Right lobe of liver (tissue), 4 donors: ENCODE data around the gene ESRP2.

Experiments used
- POLR2A ChIP-seq: fragments of 450-650 bp; IDR thresholded peaks from one replicate; pipeline ENCODE4 v1.6.1; 2017; ENCODE audit warnings: antibody characterized with exemption, mild to moderate bottlenecking
- TF ChIP-seq, protein P1 (sequence below), 4 donors: fragments of 200-600 bp in 3 of 4; fragments of 450-650 bp in 1 of 4; IDR thresholded peaks; one replicate each; pipeline versions ENCODE4 v1.5.1 to v1.8.0; 2016 to 2022; ENCODE audit warnings: antibody characterized with exemption in 4 of 4, mild to moderate bottlenecking in 2 of 4
- donor health status: DM: no; HTN: no; CAD: no.
- donor health status: DM: no; HTN: no; CAD: no.
- donor health status: DM: no; HTN: yes; CAD: no.

DNA sequence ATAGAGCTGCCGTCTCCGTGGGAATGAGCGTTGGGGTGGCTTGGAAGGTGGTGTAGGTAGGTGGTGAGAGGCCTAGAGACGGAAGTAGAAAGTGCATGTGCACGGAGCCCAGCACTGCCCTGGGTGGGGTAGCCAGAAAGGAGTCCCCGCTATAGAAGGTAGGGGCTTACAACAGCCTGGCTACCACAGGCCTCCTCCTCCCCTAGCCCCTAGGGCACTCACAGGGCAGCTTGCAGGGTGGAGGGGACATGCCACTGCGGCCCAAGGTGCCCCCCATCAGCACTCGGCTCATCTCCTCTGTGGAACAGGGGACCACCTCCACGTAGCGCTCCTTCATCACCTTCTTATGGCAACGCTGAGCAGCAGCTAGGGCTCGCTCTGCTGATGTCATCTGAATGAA, 5.0 kb downstream of the ESRP2 start:
- TF ChIP-seq, protein P1, sequence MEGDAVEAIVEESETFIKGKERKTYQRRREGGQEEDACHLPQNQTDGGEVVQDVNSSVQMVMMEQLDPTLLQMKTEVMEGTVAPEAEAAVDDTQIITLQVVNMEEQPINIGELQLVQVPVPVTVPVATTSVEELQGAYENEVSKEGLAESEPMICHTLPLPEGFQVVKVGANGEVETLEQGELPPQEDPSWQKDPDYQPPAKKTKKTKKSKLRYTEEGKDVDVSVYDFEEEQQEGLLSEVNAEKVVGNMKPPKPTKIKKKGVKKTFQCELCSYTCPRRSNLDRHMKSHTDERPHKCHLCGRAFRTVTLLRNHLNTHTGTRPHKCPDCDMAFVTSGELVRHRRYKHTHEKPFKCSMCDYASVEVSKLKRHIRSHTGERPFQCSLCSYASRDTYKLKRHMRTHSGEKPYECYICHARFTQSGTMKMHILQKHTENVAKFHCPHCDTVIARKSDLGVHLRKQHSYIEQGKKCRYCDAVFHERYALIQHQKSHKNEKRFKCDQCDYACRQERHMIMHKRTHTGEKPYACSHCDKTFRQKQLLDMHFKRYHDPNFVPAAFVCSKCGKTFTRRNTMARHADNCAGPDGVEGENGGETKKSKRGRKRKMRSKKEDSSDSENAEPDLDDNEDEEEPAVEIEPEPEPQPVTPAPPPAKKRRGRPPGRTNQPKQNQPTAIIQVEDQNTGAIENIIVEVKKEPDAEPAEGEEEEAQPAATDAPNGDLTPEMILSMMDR (IDR thresholded peaks at IDR 0.05): no peak
- TF ChIP-seq POLR2A: no peak
